Mesendoderm (in vitro differentiated cells): ENCODE results near the gene NAPG.

Experiments used
- DNase-seq: peaks from one replicate; pipeline ENCODE4 v3.0.0; 2013
- H2AK5ac ChIP-seq: 2 replicates; pipeline ENCODE4 v1.6.1; 2013; ENCODE audit warnings: low read length, inconsistent platforms
- H2BK120ac ChIP-seq: 2 replicates; pipeline ENCODE4 v1.6.1; 2013; ENCODE audit warnings: low read depth, mild to moderate bottlenecking, low read length, moderate library complexity, mixed read lengths
- H2BK15ac ChIP-seq: replicated peaks from 2 replicates; pipeline ENCODE4 v1.6.1; 2013; ENCODE audit warnings: low read depth, mild to moderate bottlenecking, moderate library complexity
- H2BK5ac ChIP-seq: 2 replicates; pipeline ENCODE4 v1.6.1; 2013; ENCODE audit warnings: low read length, inconsistent platforms
- H3K18ac ChIP-seq: 2 replicates; pipeline ENCODE4 v1.6.1; 2013; ENCODE audit warnings: mild to moderate bottlenecking, low read length, mixed read lengths
- H3K23ac ChIP-seq: one replicate; pipeline ENCODE4 v1.6.1; 2013; ENCODE audit warnings: low read length
- H3K27ac ChIP-seq: 2 replicates; pipeline ENCODE4 v1.5.1; 2013; ENCODE audit warnings: low read depth, mild to moderate bottlenecking, inconsistent platforms, low read length, moderate library complexity
- H3K27me3 ChIP-seq: 2 replicates; pipeline ENCODE4 v1.6.1; 2013; ENCODE audit warnings: low read length, control low read depth, mild to moderate bottlenecking, inconsistent platforms; ENCODE audit not compliant: insufficient read depth, poor library complexity
- H3K36me3 ChIP-seq: 2 replicates; pipeline ENCODE4 v1.6.1; 2013; ENCODE audit warnings: low read length, inconsistent platforms; ENCODE audit not compliant: control insufficient read depth, insufficient read depth
- H3K4ac ChIP-seq: one replicate; pipeline ENCODE4 v1.6.1; 2013; ENCODE audit warnings: low read depth, mild to moderate bottlenecking, low read length, moderate library complexity
- H3K4me1 ChIP-seq: 2 replicates; pipeline ENCODE4 v1.6.1; 2013; ENCODE audit warnings: low read depth, low read length, inconsistent platforms; ENCODE audit not compliant: control insufficient read depth
- H3K4me2 ChIP-seq: 2 replicates; pipeline ENCODE4 v1.6.1; 2013; ENCODE audit warnings: low read length
- H3K4me3 ChIP-seq: 2 replicates; pipeline ENCODE4 v1.5.1; 2013; ENCODE audit warnings: mild to moderate bottlenecking, low read length
- H3K56ac ChIP-seq: one replicate; pipeline ENCODE4 v1.6.1; 2013; ENCODE audit warnings: low read length
- H3K79me1 ChIP-seq: 2 replicates; pipeline ENCODE4 v1.6.1; 2013; ENCODE audit warnings: low read length, inconsistent platforms
- H3K79me2 ChIP-seq: 2 replicates; pipeline ENCODE4 v1.6.1; 2013; ENCODE audit warnings: mild to moderate bottlenecking, low read length; ENCODE audit not compliant: control insufficient read depth, insufficient read depth
- H3K9ac ChIP-seq: 2 replicates; pipeline ENCODE4 v1.6.1; 2013; ENCODE audit warnings: low read length, inconsistent platforms
- H4K5ac ChIP-seq: one replicate; pipeline ENCODE4 v1.6.1; 2013; ENCODE audit warnings: low read length
- H4K8ac ChIP-seq: one replicate; pipeline ENCODE4 v1.6.1; 2013; ENCODE audit warnings: low read depth, mild to moderate bottlenecking, control low read depth, low read length, moderate library complexity
- WGBS: extraction: QIAGEN DNeasy Blood & Tissue Kit; methylation state at CpG from one replicate; pipeline ENCODE4 v1.1.7; 2013; ENCODE audit warnings: low lambda C conversion rate, missing lambda C conversion rate; ENCODE audit not compliant: insufficient coverage; ENCODE audit errors: extremely low coverage; 5-methylcytosine and 5-hydroxymethylcytosine counted together

Gene NAPG

GRCh38 chr18:10488017-10488416 lies 37.8 kb upstream of the NAPG start:
- no peaks in the 10 kb centered on the region for H3K79me2 ChIP-seq

GRCh38 chr18:10490401-10491165 lies 35.2 kb upstream of the NAPG start:
- H3K4ac ChIP-seq, result no peak overlapping the region
- H3K4me1 ChIP-seq, result no peaks in the 10 kb centered on the region
- no peak overlapping the region for H3K27ac ChIP-seq
- no peak overlapping the region for H3K56ac ChIP-seq
- H2BK5ac ChIP-seq, result no peak overlapping the region
- H3K9ac ChIP-seq, result no peak overlapping the region
- no peak overlapping the region for H4K8ac ChIP-seq
- H3K4me2 ChIP-seq, result no peak overlapping the region
- H3K79me1 ChIP-seq, result no peaks in the 10 kb centered on the region
- no peak overlapping the region for H4K5ac ChIP-seq
- no peak overlapping the region for H3K18ac ChIP-seq
- WGBS, result no CpG with 5 or more reads among the region's 14 CpGs
- no peaks in the 10 kb centered on the region for H3K79me2 ChIP-seq
- H3K4me3 ChIP-seq, result no peak overlapping the region
- H3K36me3 ChIP-seq, result no peaks in the 10 kb centered on the region
- H3K23ac ChIP-seq, result no peak overlapping the region
- no peak overlapping the region for H2AK5ac ChIP-seq
- peak; percentile 92 for DNase-seq
- no peaks in the 10 kb centered on the region for H3K27me3 ChIP-seq
- H2BK15ac ChIP-seq, result no peak overlapping the region
- H2BK120ac ChIP-seq, result no peak overlapping the region

More at GRCh38 chr18:10488017-10488416, 37.8 kb upstream of the NAPG start:
- Histone ChIP-seq H3K27me3 (no peaks in the 10 kb centered on the region), H3K56ac (no peak overlapping the region), H2AK5ac (no peak overlapping the region), H3K79me1 (no peaks in the 10 kb centered on the region), H3K23ac (no peak overlapping the region), H3K4me3 (no peak overlapping the region), H3K4me1 (no peaks in the 10 kb centered on the region), H3K9ac (no peak overlapping the region), H4K8ac (no peak overlapping the region), H2BK5ac (no peak overlapping the region), H3K4me2 (no peak overlapping the region), H3K27ac (no peak overlapping the region), H2BK15ac (no peak overlapping the region), H3K18ac (no peak overlapping the region), H2BK120ac (no peak overlapping the region), H3K4ac (no peak overlapping the region), H3K36me3 (no peaks in the 10 kb centered on the region), H4K5ac (no peak overlapping the region)
- no peak for DNase-seq
- WGBS, result no CpG with 5 or more reads among the region's 4 CpGs

DNA sequence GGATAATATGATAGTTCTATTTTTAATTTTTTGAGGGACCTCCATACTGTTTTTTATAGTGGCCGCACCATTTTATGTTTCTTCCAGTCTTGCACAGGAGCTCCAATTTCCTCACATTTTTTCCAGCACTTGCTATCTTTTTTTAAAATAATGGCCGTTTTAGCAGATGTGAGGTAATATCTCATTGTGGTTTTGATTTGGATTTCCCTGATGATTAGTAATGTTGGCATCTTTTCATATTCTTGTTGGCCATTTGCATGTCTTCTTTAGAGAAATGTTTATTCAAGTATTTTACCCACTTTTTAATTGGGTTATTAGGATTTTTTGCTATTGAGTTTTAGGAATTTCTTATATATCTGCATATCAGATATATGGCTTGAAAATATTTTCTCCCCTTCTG lies 29.9 kb upstream of the NAPG start:
- no CpG with 5 or more reads among the region's 2 CpGs for WGBS
- Histone ChIP-seq H3K79me1 (no peaks in the 10 kb centered on the region), H4K5ac (no peak overlapping the region), H3K4me3 (no peak overlapping the region), H3K23ac (no peak overlapping the region), H3K79me2 (no peaks in the 10 kb centered on the region), H3K4ac (no peak overlapping the region), H2BK120ac (no peak overlapping the region), H3K4me1 (no peaks in the 10 kb centered on the region), H2BK15ac (no peak overlapping the region), H3K27ac (no peak overlapping the region), H3K9ac (no peak overlapping the region), H3K36me3 (no peaks in the 10 kb centered on the region), H3K56ac (no peak overlapping the region), H4K8ac (no peak overlapping the region), H3K18ac (no peak overlapping the region), H3K27me3 (no peaks in the 10 kb centered on the region), H2BK5ac (no peak overlapping the region), H2AK5ac (no peak overlapping the region), H3K4me2 (no peak overlapping the region)
- no peak for DNase-seq

DNA sequence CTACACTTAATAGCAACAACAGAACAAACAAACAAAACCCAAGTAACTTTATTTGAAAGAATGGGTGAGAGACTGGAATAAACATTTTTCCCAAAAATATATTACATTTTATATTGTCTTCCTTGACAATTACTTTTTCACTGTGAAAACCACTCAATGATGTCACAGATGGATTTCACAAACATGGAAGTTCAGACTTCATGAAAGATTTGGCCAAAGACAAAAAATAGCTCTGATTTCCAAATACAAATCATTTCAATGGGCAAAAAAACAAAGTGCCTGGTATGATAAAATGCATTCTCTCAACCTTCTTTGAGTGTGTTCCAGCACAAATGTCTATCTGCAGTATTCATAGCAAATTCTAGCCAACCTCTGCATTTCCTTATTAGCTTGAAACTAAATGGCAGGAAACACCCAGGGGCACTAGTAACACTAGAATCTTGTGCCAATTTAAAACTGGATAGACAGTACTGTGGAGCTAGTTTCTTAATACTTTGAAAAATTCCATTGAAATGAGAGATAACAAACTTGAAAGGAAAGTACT lies 28.5 kb upstream of the NAPG start:
- no peak overlapping the region for H3K18ac ChIP-seq
- H4K5ac ChIP-seq, result no peak overlapping the region
- no peak overlapping the region for H3K56ac ChIP-seq
- H3K79me1 ChIP-seq, result no peaks in the 10 kb centered on the region
- H2BK5ac ChIP-seq, result no peak overlapping the region
- H3K4ac ChIP-seq, result no peak overlapping the region
- H3K27ac ChIP-seq, result no peak overlapping the region
- no peak overlapping the region for H3K4me2 ChIP-seq
- H3K79me2 ChIP-seq, result no peaks in the 10 kb centered on the region
- no peak overlapping the region for H3K4me3 ChIP-seq
- H3K36me3 ChIP-seq, result no peaks in the 10 kb centered on the region
- H3K23ac ChIP-seq, result no peak overlapping the region
- H2BK120ac ChIP-seq, result no peak overlapping the region
- no peak overlapping the region for H4K8ac ChIP-seq
- no peak overlapping the region for H2BK15ac ChIP-seq
- no peaks in the 10 kb centered on the region for H3K27me3 ChIP-seq
- H3K4me1 ChIP-seq, result no peaks in the 10 kb centered on the region
- DNase-seq, result no peak
- H3K9ac ChIP-seq, result no peak overlapping the region
- H2AK5ac ChIP-seq, result no peak overlapping the region

DNA sequence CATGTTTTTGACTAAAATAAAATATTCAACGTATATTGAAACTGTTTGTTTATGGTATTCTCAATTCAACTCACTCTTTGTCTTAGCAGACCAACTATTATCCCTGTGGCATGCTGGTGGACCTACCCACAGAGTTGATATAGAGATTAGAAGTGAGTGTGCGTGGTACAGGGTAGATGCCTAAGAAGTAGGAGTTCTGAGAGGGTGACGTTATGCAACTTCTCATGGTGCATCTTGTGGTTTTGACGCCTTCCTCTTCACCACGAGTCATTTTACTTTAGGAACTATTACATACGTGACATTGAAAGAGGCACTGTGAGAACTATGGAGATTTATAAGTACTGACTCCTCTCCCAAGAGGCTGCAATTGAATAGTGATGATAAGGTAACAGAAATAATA lies 26.6 kb upstream of the NAPG start:
- Histone ChIP-seq H2BK15ac (no peak overlapping the region), H3K18ac (no peak overlapping the region), H3K27ac (no peak overlapping the region), H2BK120ac (no peak overlapping the region), H4K5ac (no peak overlapping the region), H3K79me1 (no peaks in the 10 kb centered on the region), H3K56ac (no peak overlapping the region), H3K4ac (no peak overlapping the region), H2AK5ac (no peak overlapping the region), H3K27me3 (no peaks in the 10 kb centered on the region), H3K9ac (no peak overlapping the region), H3K4me2 (no peak overlapping the region), H3K4me3 (no peak overlapping the region), H2BK5ac (no peak overlapping the region), H3K4me1 (no peaks in the 10 kb centered on the region), H4K8ac (no peak overlapping the region), H3K36me3 (no peaks in the 10 kb centered on the region), H3K23ac (no peak overlapping the region), H3K79me2 (no peaks in the 10 kb centered on the region)
- no peak for DNase-seq
- no CpG with 5 or more reads among the region's 6 CpGs for WGBS

DNA sequence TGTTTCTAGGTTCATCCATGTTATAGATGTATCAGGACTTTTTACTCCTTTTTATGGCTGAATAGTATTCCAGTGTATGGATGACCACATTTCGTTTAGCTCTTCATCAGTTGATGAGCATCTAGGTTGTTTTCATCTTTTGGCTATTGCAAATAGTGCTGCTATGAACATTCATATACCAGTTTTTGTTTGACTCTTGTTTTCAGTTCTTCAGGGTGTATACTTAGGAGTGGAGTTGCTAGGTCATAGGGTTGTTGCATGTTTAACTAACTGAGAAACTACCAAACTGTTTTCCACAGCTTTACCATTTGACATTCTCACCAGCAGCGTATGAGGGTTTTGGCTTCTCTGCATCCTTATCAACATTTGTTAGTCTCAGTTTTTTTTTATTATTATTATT lies 25.8 kb upstream of the NAPG start:
- Histone ChIP-seq H2BK5ac (no peak overlapping the region), H3K79me2 (no peaks in the 10 kb centered on the region), H3K9ac (no peak overlapping the region), H2AK5ac (no peak overlapping the region), H3K4me3 (no peak overlapping the region), H3K27me3 (no peaks in the 10 kb centered on the region), H3K4me2 (no peak overlapping the region), H3K4me1 (no peaks in the 10 kb centered on the region), H3K36me3 (no peaks in the 10 kb centered on the region), H3K4ac (no peak overlapping the region), H3K79me1 (no peaks in the 10 kb centered on the region), H3K18ac (no peak overlapping the region), H3K27ac (no peak overlapping the region), H2BK120ac (no peak overlapping the region), H4K8ac (no peak overlapping the region), H4K5ac (no peak overlapping the region), H3K23ac (no peak overlapping the region), H3K56ac (no peak overlapping the region), H2BK15ac (no peak overlapping the region)
- no peak for DNase-seq
- no CpG with 5 or more reads among the region's 2 CpGs for WGBS
